Eye (tissue), 1 donor: ENCODE measurements around the gene NSFL1C.
"Not testable (repeated sequence)": the region's sequence is repeated elsewhere in the genome, so short reads cannot be mapped to it uniquely, and the experiment has no call there.

ENCODE experiments used
- DNase-seq: peaks from one replicate; pipeline ENCODE4 v3.0.0-alpha.2; 2015

Gene NSFL1C

GRCh38 chr20:1466211-1467081, at the start of gene NSFL1C:
Gene NSFL1C, minus strand, starts transcription at chr20:1466849. Its CDS starts 25 bp downstream, at chr20:1466824.
- DNase-seq = peak; percentile 96

- no peak for DNase-seq
Observed at GRCh38 chr20:1513801-1514200, 47.2 kb upstream of the NSFL1C start.

- peak; percentile 3 for DNase-seq
Observed at GRCh38 chr20:1509237-1509636, 42.6 kb upstream of the NSFL1C start.

GRCh38 chr20:1508574-1508973, 41.9 kb upstream of the NSFL1C start:
- DNase-seq = no peak

GRCh38 chr20:1507276-1507675, 40.6 kb upstream of the NSFL1C start:
- DNase-seq = no peak

GRCh38 chr20:1505871-1506270, 39.2 kb upstream of the NSFL1C start:
- no peak for DNase-seq

GRCh38 chr20:1505361-1505760, 38.7 kb upstream of the NSFL1C start:
- no peak for DNase-seq

GRCh38 chr20:1503564-1504227, 37.0 kb upstream of the NSFL1C start:
- DNase-seq = peak; percentile 83

GRCh38 chr20:1500496-1500895, 33.8 kb upstream of the NSFL1C start:
- DNase-seq = no peak

- DNase-seq = no peak
Observed at GRCh38 chr20:1499528-1500420, 33.1 kb upstream of the NSFL1C start.

GRCh38 chr20:1497371-1497770, 30.7 kb upstream of the NSFL1C start:
- DNase-seq = not testable (repeated sequence)

GRCh38 chr20:1496930-1497329, 30.3 kb upstream of the NSFL1C start:
- no peak for DNase-seq

GRCh38 chr20:1494436-1494835, 27.8 kb upstream of the NSFL1C start:
- no peak for DNase-seq

GRCh38 chr20:1493536-1493935, 26.9 kb upstream of the NSFL1C start:
- DNase-seq = no peak

GRCh38 chr20:1491860-1492642, 25.4 kb upstream of the NSFL1C start:
- no peak for DNase-seq

GRCh38 chr20:1491281-1491840, 24.7 kb upstream of the NSFL1C start, which contains the start of gene SIRPB2:
Gene SIRPB2, minus strand, starts transcription at chr20:1491420. Its CDS starts 61 bp downstream, at chr20:1491359.
- no peak for DNase-seq

- DNase-seq = no peak
Observed at GRCh38 chr20:1490643-1491195, 24.1 kb upstream of the NSFL1C start.

GRCh38 chr20:1489764-1490436, 23.3 kb upstream of the NSFL1C start:
- DNase-seq = no peak

GRCh38 chr20:1489325-1489724, 22.7 kb upstream of the NSFL1C start:
- DNase-seq = no peak

- DNase-seq = no peak
Observed at GRCh38 chr20:1486566-1486965, 19.9 kb upstream of the NSFL1C start.
